ENCODE measurements around the gene RPL5.

Gene RPL5

DNA sequence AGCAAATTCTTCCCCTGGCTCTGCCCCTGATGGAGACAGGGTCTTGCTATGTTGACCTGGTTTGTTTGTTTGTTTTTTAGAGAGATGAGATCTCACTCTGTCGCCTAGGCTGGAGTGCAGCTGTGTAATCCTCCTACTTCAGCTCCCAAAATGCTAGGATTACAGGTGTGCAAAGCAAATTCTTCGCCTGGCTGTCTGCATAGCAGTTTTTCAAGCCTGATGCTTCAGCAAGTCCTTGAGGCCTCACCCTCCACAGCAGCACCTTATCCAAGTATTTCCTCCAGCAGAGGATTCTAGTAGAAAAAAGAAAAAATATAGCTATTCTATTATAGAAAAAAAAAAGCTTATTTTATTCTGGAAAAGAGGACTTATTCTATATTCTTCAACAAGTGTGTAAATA, 15.1 kb upstream of the RPL5 start:
- H3K36me3 ChIP-seq: no peaks in the 10 kb centered on the region
- no peak overlapping the region for H3K4me3 ChIP-seq
- no peaks in the 10 kb centered on the region for H3K4me1 ChIP-seq
- H3K27ac ChIP-seq: no peak overlapping the region
- H3K27me3 ChIP-seq: no peaks in the 10 kb centered on the region
- no peaks in the 10 kb centered on the region for H3K9me3 ChIP-seq
- no peak for DNase-seq
- TF ChIP-seq, protein P1, sequence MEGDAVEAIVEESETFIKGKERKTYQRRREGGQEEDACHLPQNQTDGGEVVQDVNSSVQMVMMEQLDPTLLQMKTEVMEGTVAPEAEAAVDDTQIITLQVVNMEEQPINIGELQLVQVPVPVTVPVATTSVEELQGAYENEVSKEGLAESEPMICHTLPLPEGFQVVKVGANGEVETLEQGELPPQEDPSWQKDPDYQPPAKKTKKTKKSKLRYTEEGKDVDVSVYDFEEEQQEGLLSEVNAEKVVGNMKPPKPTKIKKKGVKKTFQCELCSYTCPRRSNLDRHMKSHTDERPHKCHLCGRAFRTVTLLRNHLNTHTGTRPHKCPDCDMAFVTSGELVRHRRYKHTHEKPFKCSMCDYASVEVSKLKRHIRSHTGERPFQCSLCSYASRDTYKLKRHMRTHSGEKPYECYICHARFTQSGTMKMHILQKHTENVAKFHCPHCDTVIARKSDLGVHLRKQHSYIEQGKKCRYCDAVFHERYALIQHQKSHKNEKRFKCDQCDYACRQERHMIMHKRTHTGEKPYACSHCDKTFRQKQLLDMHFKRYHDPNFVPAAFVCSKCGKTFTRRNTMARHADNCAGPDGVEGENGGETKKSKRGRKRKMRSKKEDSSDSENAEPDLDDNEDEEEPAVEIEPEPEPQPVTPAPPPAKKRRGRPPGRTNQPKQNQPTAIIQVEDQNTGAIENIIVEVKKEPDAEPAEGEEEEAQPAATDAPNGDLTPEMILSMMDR (IDR thresholded peaks at IDR 0.05): no peak
- intact Hi-C loops (cut with DNase I; ENCODE audit: low total_unique reads): no loop called here

DNA sequence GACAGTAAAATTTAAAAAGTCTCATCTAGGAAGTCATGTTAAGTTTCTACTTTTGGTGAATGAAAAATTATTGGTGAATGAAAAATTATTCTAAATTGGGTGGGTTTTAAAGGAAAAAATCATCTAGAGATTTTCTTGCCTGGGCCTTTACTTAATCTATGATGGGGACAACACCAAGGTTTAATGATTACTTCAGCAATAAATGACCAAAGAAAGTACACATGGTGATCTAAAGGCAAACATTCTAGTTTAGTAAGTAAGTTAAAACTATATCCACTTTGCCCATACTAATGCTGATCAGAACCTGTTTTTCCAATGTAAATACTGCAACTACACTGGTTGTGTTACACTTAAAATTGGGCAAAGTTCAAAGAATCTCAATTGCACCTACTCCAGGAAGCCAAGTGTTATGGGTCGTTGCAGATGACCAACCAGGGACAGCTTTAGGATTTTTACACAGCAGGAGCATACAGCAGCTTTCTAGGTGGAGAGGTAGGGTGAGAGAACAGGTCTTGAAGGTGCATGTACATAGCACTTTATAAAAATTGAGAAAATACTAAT, 14.6 kb upstream of the RPL5 start:
- intact Hi-C loops (cut with DNase I; ENCODE audit: low total_unique reads): no loop called here
- TF ChIP-seq, protein P1 (IDR thresholded peaks at IDR 0.05): no peak
- H3K27ac ChIP-seq: no peak overlapping the region
- no peaks in the 10 kb centered on the region for H3K36me3 ChIP-seq
- H3K4me1 ChIP-seq: no peaks in the 10 kb centered on the region
- H3K4me3 ChIP-seq: no peak overlapping the region
- no peak for DNase-seq
- H3K27me3 ChIP-seq: no peaks in the 10 kb centered on the region
- H3K9me3 ChIP-seq: no peaks in the 10 kb centered on the region

DNA sequence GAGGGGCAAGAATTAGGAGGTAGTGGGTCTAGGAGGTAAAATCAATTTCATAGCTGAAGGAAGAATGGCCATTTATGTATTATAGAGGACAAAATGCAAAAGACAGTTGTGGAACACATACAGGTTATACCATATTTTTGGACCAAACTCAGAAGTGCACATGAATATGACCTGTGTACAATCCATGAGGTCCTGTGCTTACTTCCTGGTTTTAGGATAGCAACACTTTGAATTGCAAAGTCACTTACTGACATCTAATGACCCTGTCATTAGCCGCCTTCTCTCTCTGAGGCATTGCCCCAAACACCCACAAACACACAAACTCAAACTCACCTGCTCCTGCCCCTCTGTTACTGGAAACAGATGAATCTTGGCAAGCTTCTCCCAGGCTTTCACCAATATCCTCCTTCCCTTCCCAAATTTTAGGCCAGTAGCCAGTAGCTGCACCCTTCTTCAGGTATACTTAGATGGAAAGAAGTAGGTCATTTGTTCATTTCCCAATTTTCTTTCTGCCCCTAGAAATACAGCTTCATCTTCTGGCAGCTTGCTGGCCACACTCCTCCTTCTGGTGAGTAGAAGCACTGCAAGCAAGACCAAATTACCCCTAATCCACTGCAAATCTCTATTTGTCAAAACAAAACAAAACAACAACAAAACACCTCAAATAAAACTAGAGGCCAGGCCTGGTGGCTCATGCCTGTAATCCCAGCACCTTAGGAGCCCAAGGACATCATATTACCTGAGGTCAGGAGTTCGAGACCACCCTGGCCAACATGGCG, 13.7 kb upstream of the RPL5 start:
- no peaks in the 10 kb centered on the region for H3K36me3 ChIP-seq
- DNase-seq: no peak

DNA sequence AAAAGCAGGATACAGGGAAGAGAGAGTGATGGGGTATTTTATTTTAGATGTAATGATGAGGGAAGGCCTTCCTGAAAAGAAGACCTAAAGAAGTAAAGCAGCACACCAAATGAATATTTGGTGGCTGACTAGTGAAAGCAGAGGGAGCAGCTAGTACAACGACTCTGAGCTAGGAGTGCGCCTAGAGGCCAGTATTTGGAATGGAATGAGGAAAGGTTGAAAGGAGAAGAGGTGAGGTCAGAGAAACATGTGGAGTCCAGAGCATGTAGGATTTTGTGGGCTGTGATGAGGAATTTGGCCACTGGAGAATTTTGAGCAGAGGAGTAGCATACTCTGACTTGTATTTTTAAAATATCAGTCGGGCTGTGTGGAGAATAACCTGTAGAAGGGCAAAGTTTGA, 11.8 kb upstream of the RPL5 start:
- Histone ChIP-seq H3K27me3 (no peaks in the 10 kb centered on the region), H3K4me1 (no peaks in the 10 kb centered on the region), H3K9me3 (no peaks in the 10 kb centered on the region), H3K4me3 (no peak overlapping the region), H3K36me3 (no peaks in the 10 kb centered on the region), H3K27ac (no peak overlapping the region)
- intact Hi-C loops (cut with DNase I; ENCODE audit: low total_unique reads): no loop called here
- TF ChIP-seq, protein P1 (IDR thresholded peaks at IDR 0.05): no peak
- DNase-seq: no peak

More for the DNA sequence above, 13.7 kb upstream of the RPL5 start:
- TF ChIP-seq, protein P1 (IDR thresholded peaks at IDR 0.05): peak; percentile 58 to 63
- Histone ChIP-seq H3K4me1 (no peaks in the 10 kb centered on the region), H3K4me3 (no peak overlapping the region), H3K27ac (no peak overlapping the region), H3K27me3 (no peaks in the 10 kb centered on the region), H3K9me3 (no peaks in the 10 kb centered on the region)
- intact Hi-C loops (cut with DNase I; ENCODE audit: low total_unique reads): no loop called here

DNA sequence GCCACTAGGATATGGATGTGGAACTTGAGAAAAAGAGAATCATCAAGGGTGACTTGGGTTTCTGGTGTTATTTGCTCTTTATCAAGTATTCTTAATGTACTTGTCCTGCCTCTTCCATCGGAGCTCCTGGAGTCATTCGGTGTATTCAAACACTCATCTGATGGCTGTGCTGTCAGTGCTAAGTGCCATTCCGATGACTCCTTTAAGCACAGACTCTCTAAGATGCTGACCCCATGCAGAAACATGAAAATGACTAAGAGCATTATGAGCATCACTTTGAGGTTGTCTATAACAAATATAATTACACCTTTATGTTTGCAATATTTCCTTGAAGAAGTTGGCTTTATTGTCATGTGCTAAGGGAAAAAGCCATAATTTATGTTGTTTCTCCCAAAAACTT, 11.3 kb upstream of the RPL5 start:
- Histone ChIP-seq H3K36me3 (no peaks in the 10 kb centered on the region), H3K27me3 (no peaks in the 10 kb centered on the region), H3K27ac (no peak overlapping the region), H3K9me3 (no peaks in the 10 kb centered on the region), H3K4me1 (no peaks in the 10 kb centered on the region), H3K4me3 (no peak overlapping the region)
- no peak for DNase-seq
- intact Hi-C loops (cut with DNase I; ENCODE audit: low total_unique reads): no loop called here
- TF ChIP-seq, protein P1 (IDR thresholded peaks at IDR 0.05): no peak

Measured in tibial artery (tissue), 4 donors.